DND-41 (cell line): ENCODE measurements around the gene CYP3A7.

Source experiments
- ATAC-seq: fragments of 200-7000 bp; cut with Tn5 transposase; 3 replicates; pipeline ENCODE4 v1.9.1; 2021; ENCODE audit warnings: low read depth; ENCODE audit not compliant: insufficient read depth
- DNase-seq: peaks from one replicate; pipeline ENCODE4 v3.0.0-alpha.2; 2020
- H2AFZ ChIP-seq: 2 replicates; pipeline ENCODE4 v1.6.0; 2012; ENCODE audit warnings: low read depth, low read length
- H3K27ac ChIP-seq: 2 replicates; pipeline ENCODE4 v1.5.1; 2012; ENCODE audit warnings: low read length, inconsistent platforms
- H3K27me3 ChIP-seq: fragments of 200-600 bp; sonication (generic); 2 replicates; pipeline ENCODE4 v1.6.0; 2012; ENCODE audit warnings: low read length, mild to moderate bottlenecking, inconsistent platforms; ENCODE audit not compliant: insufficient read depth, poor library complexity
- H3K36me3 ChIP-seq: 2 replicates; pipeline ENCODE4 v1.5.1; 2012; ENCODE audit warnings: low read length, inconsistent platforms; ENCODE audit not compliant: insufficient read depth
- H3K4me1 ChIP-seq: 2 replicates; pipeline ENCODE4 v1.5.1; 2012; ENCODE audit warnings: mild to moderate bottlenecking, low read length; ENCODE audit not compliant: insufficient read depth
- H3K4me2 ChIP-seq: 2 replicates; pipeline ENCODE4 v1.6.0; 2012; ENCODE audit warnings: mild to moderate bottlenecking, moderate library complexity, low read length, inconsistent platforms; ENCODE audit not compliant: insufficient read depth
- H3K4me3 ChIP-seq, 2 experiments: fragments of 200-600 bp in 1 of 2; shearing (Covaris generic) in 1 of 2; 2 replicates each; pipeline ENCODE4 v1.5.1; 2012 to 2016; ENCODE audit warnings: inconsistent platforms in 2 of 2, low read length in 2 of 2, mild to moderate bottlenecking in 2 of 2, low read depth in 1 of 2, moderate library complexity in 1 of 2
- H3K79me2 ChIP-seq: 2 replicates; pipeline ENCODE4 v1.6.0; 2012; ENCODE audit warnings: low read length, inconsistent platforms; ENCODE audit not compliant: insufficient read depth
- H3K9ac ChIP-seq: 2 replicates; pipeline ENCODE4 v1.6.0; 2012; ENCODE audit warnings: low read depth, mild to moderate bottlenecking, inconsistent platforms, low read length, moderate library complexity
- H3K9me3 ChIP-seq: 2 replicates; pipeline ENCODE4 v1.5.1; 2012; ENCODE audit warnings: low read length, moderate library complexity, mild to moderate bottlenecking, inconsistent platforms; ENCODE audit not compliant: insufficient read depth, severe bottlenecking
- H4K20me1 ChIP-seq: 2 replicates; pipeline ENCODE4 v1.6.0; 2012; ENCODE audit warnings: low read length; ENCODE audit not compliant: insufficient read depth
- CTCF ChIP-seq: IDR thresholded peaks from 2 replicates; pipeline ENCODE4 v1.5.1; 2012; ENCODE audit warnings: borderline replicate concordance, low read length, moderate library complexity, mild to moderate bottlenecking; ENCODE audit not compliant: poor library complexity, severe bottlenecking; ENCODE audit errors: extremely low read depth
- EZH2 ChIP-seq: IDR thresholded peaks from 3 replicates; pipeline ENCODE4 v1.6.1; 2012; ENCODE audit warnings: borderline replicate concordance, low read depth, mild to moderate bottlenecking, moderate library complexity, low read length, inconsistent platforms; ENCODE audit not compliant: severe bottlenecking

CYP3A7 gene

GRCh38 chr7:99742737-99743394 lies 7.9 kb upstream of the CYP3A7 start:
- TF ChIP-seq CTCF: no peak
- no peak for TF ChIP-seq EZH2
- H4K20me1 ChIP-seq: no peaks in the 10 kb centered on the region
- peaks cover 3% of the 10 kb centered on the region for H3K4me1 ChIP-seq
- no peaks in the 10 kb centered on the region for H3K27me3 ChIP-seq
- H3K4me3 ChIP-seq: no peak overlapping the region
- H3K9me3 ChIP-seq: no peaks in the 10 kb centered on the region
- no peak overlapping the region for H3K27ac ChIP-seq
- no peaks in the 10 kb centered on the region for H3K36me3 ChIP-seq
- H3K9ac ChIP-seq: no peak overlapping the region
- DNase-seq (no peak), ATAC-seq (no peak)
- H3K4me2 ChIP-seq: no peak overlapping the region
- H3K79me2 ChIP-seq: no peaks in the 10 kb centered on the region
- no peak overlapping the region for H2AFZ ChIP-seq

GRCh38 chr7:99741441-99741795 lies 6.4 kb upstream of the CYP3A7 start:
- Histone ChIP-seq H3K9me3 (no peaks in the 10 kb centered on the region), H2AFZ (no peak overlapping the region), H3K27ac (no peak overlapping the region), H3K4me2 (no peak overlapping the region), H3K9ac (no peak overlapping the region), H3K4me3 (no peak overlapping the region), H3K36me3 (no peaks in the 10 kb centered on the region), H4K20me1 (no peaks in the 10 kb centered on the region), H3K79me2 (no peaks in the 10 kb centered on the region), H3K27me3 (no peaks in the 10 kb centered on the region), H3K4me1 (peaks cover 10% of the 10 kb centered on the region)
- DNase-seq: no peak
- ATAC-seq: no peak
- TF ChIP-seq CTCF: no peak
- TF ChIP-seq EZH2: no peak

GRCh38 chr7:99740573-99741440 lies 5.8 kb upstream of the CYP3A7 start:
- Histone ChIP-seq H3K27me3 (no peaks in the 10 kb centered on the region), H3K27ac (no peak overlapping the region), H4K20me1 (no peaks in the 10 kb centered on the region), H3K36me3 (no peaks in the 10 kb centered on the region), H3K9ac (no peak overlapping the region), H3K9me3 (no peaks in the 10 kb centered on the region), H3K4me1 (peaks cover 10% of the 10 kb centered on the region), H2AFZ (no peak overlapping the region), H3K79me2 (no peaks in the 10 kb centered on the region), H3K4me2 (no peak overlapping the region), H3K4me3 (no peak overlapping the region)
- ATAC-seq: no peak
- TF ChIP-seq EZH2 (no peak), CTCF (no peak)
- no peak for DNase-seq
